H1 (cell line): Measurements from ENCODE around the gene KCNJ9. TPM values are rescaled to one million over a fixed set of nuclear protein-coding genes. Genes with fewer than 3 reads are reported as not detected.

ENCODE experiments used
- CBX8 ChIP-seq: fragments of 300-800, 300-1000 bp; sonication (generic); IDR thresholded peaks from 2 replicates; pipeline ENCODE4 v1.7.1; 2016; ENCODE audit warnings: low read depth, low read length, borderline replicate concordance
- polyA plus RNA-seq, 7 experiments: library from polyadenylated mRNA; depleted of rRNA in 3 of 7; stranded (reverse) in 5 of 7; unstranded in 2 of 7; fragments of >200 nt in 5 of 7; fragments of 200-250 nt in 2 of 7; gene quantifications; 1 replicate in 5 of 7; 2 replicates in 1 of 7; 4 replicates in 1 of 7; pipeline versions ENCODE4 v1.2.1 to v1.2.3, GENCODE V29; 2011 to 2013; ENCODE audit warnings: missing spikeins in 2 of 7, mixed read lengths in 2 of 7
- total RNA-seq: library from RNA; stranded (reverse); fragmentation: NEBNext Ultra II Directional; extraction: Animal tissue kit (Norgen Biotek cat#: 25700); gene quantifications from 2 replicates; pipeline ENCODE4 v1.2.1, GENCODE V29; 2021

The KCNJ9 gene
- total and polyA plus RNA-seq, 2 of the 8 experiments (the other 6 are each of a cell fraction or from before 2014, with no cell fraction given) = 0.02 to 0.13 TPM

GRCh38 chr1:160131803-160132565, 50.6 kb downstream of the KCNJ9 start (continued):
- TF ChIP-seq CBX8 = no peak
